GF-D8 (cell line): Measurements from ENCODE around the gene FEZ2.
"Not testable (repeated sequence)": the region's sequence is repeated elsewhere in the genome, so short reads cannot be mapped to it uniquely, and the experiment has no call there.

Source experiments
- DNase-seq: peaks from one replicate; lab custom pipeline; 2025; lab: John Stamatoyannopoulos, UW

FEZ2 gene

GRCh38 chr2:36597532-36598377 lies at the start of gene FEZ2:
TSS of gene FEZ2 (minus strand) at chr2:36598168. CDS start at chr2:36598142, 26 bp downstream.
- peak; percentile 59 for DNase-seq

- no peak for DNase-seq
Measured at GRCh38 chr2:36634981-36635597, 37.1 kb upstream of the FEZ2 start.

GRCh38 chr2:36633470-36634092 lies 35.6 kb upstream of the FEZ2 start:
- no peak for DNase-seq

- no peak for DNase-seq
Measured at GRCh38 chr2:36626756-36627155, 28.8 kb upstream of the FEZ2 start.

GRCh38 chr2:36626071-36626470 lies 28.1 kb upstream of the FEZ2 start:
- no peak for DNase-seq

GRCh38 chr2:36625304-36625703 lies 27.3 kb upstream of the FEZ2 start:
- DNase-seq = no peak

GRCh38 chr2:36620321-36620720 lies 22.4 kb upstream of the FEZ2 start:
- DNase-seq = no peak

- no peak for DNase-seq
Measured at GRCh38 chr2:36618381-36618780, 20.4 kb upstream of the FEZ2 start.

GRCh38 chr2:36616947-36617346 lies 19.0 kb upstream of the FEZ2 start:
- DNase-seq = no peak

GRCh38 chr2:36615222-36615621 lies 17.3 kb upstream of the FEZ2 start:
- no peak for DNase-seq

GRCh38 chr2:36613801-36614200 lies 15.8 kb upstream of the FEZ2 start:
- DNase-seq = no peak

GRCh38 chr2:36611316-36611990 lies 13.5 kb upstream of the FEZ2 start:
- DNase-seq = no peak

GRCh38 chr2:36609507-36609906 lies 11.5 kb upstream of the FEZ2 start:
- no peak for DNase-seq

GRCh38 chr2:36607947-36608346 lies 10.0 kb upstream of the FEZ2 start:
- DNase-seq = no peak

- DNase-seq = no peak
Measured at GRCh38 chr2:36606925-36607324, 9.0 kb upstream of the FEZ2 start.

GRCh38 chr2:36605273-36605672 lies 7.3 kb upstream of the FEZ2 start:
- no peak for DNase-seq

- DNase-seq = not testable (repeated sequence)
Measured at GRCh38 chr2:36603629-36604028, 5.7 kb upstream of the FEZ2 start.

GRCh38 chr2:36597003-36597531 lies 901 bp downstream of the FEZ2 start:
- DNase-seq = no peak

GRCh38 chr2:36596397-36596796 lies 1.6 kb downstream of the FEZ2 start:
- DNase-seq = no peak

- DNase-seq = no peak
Measured at GRCh38 chr2:36594849-36595248, 3.1 kb downstream of the FEZ2 start.

- no peak for DNase-seq
Measured at GRCh38 chr2:36589230-36589630, 8.7 kb downstream of the FEZ2 start.

- DNase-seq = no peak
Measured at GRCh38 chr2:36587556-36587955, 10.4 kb downstream of the FEZ2 start.
